HG03520 (cell line): Measurements from ENCODE around the gene KDM4C.
"Not testable (repeated sequence)": the region's sequence is repeated elsewhere in the genome, so short reads cannot be mapped to it uniquely, and the experiment has no call there.

Experiments
- ATAC-seq: cut with Tn5 transposase; IDR thresholded peaks from one replicate; pipeline ENCODE4 v1.9.1; 2021; ENCODE audit warnings: mild to moderate bottlenecking, moderate library complexity; ENCODE audit not compliant: unreplicated experiment

KDM4C gene

GRCh38 chr9:6927838-6928237 lies 170.1 kb downstream of the KDM4C start:
- no peak for ATAC-seq

- no peak for ATAC-seq
These were observed 171.1 kb downstream of the KDM4C start for GRCh38 chr9:6928863-6929262.

GRCh38 chr9:6929441-6930215 lies 171.9 kb downstream of the KDM4C start:
- no peak for ATAC-seq

- ATAC-seq = no peak
These were observed 173.1 kb downstream of the KDM4C start for GRCh38 chr9:6930827-6931226.

GRCh38 chr9:6931913-6932312 lies 174.1 kb downstream of the KDM4C start:
- no peak for ATAC-seq

- ATAC-seq = no peak
These were observed 178.3 kb downstream of the KDM4C start for GRCh38 chr9:6936103-6936502.

GRCh38 chr9:6937209-6937608 lies 179.4 kb downstream of the KDM4C start:
- no peak for ATAC-seq

GRCh38 chr9:6938447-6938846 lies 180.7 kb downstream of the KDM4C start:
- ATAC-seq = no peak

GRCh38 chr9:6938873-6939272 lies 181.1 kb downstream of the KDM4C start:
- no peak for ATAC-seq

- no peak for ATAC-seq
These were observed 183.7 kb downstream of the KDM4C start for GRCh38 chr9:6941501-6941900.

GRCh38 chr9:6942406-6942805 lies 184.6 kb downstream of the KDM4C start:
- no peak for ATAC-seq

- no peak for ATAC-seq
These were observed 185.5 kb downstream of the KDM4C start for GRCh38 chr9:6943293-6943692.

GRCh38 chr9:6944093-6944551 lies 186.3 kb downstream of the KDM4C start:
- ATAC-seq = no peak

GRCh38 chr9:6944896-6945295 lies 187.1 kb downstream of the KDM4C start:
- ATAC-seq = no peak

GRCh38 chr9:6945816-6946215 lies 188.0 kb downstream of the KDM4C start:
- no peak for ATAC-seq

GRCh38 chr9:6946583-6947166 lies 188.9 kb downstream of the KDM4C start:
- no peak for ATAC-seq

GRCh38 chr9:6948921-6949320 lies 191.1 kb downstream of the KDM4C start:
- ATAC-seq = not testable (repeated sequence)

GRCh38 chr9:6955251-6955921 lies 197.6 kb downstream of the KDM4C start:
- no peak for ATAC-seq

- ATAC-seq = no peak
These were observed 199.1 kb downstream of the KDM4C start for GRCh38 chr9:6956879-6957278.

- no peak for ATAC-seq
These were observed 201.7 kb downstream of the KDM4C start for GRCh38 chr9:6959270-6960000.

GRCh38 chr9:6960777-6961176 lies 203.0 kb downstream of the KDM4C start:
- ATAC-seq = no peak
